ENCODE measurements around the gene MTIF2.
A peak's percentile ranks its signal among the peaks of the same experiment; 100 is the strongest.
"Not testable (repeated sequence)": the region's sequence is repeated elsewhere in the genome, so short reads cannot be mapped to it uniquely, and the experiment has no call there.

The MTIF2 gene

GRCh38 chr2:55268907-55269644, at the start of gene MTIF2:
Gene MTIF2, minus strand, starts transcription at chr2:55269231. Its CDS starts 5,373 bp downstream, at chr2:55263858.
- DNase-seq, result peak; percentile 95

GRCh38 chr2:55314985-55315384, 46.0 kb upstream of the MTIF2 start:
- DNase-seq, result no peak

GRCh38 chr2:55311444-55311870, 42.4 kb upstream of the MTIF2 start:
- peak; percentile 87 for DNase-seq

GRCh38 chr2:55309446-55309845, 40.4 kb upstream of the MTIF2 start:
- DNase-seq, result no peak

GRCh38 chr2:55302241-55302640, 33.2 kb upstream of the MTIF2 start:
- DNase-seq, result peak; percentile 75

GRCh38 chr2:55301277-55301676, 32.2 kb upstream of the MTIF2 start:
- DNase-seq, result no peak

GRCh38 chr2:55296393-55296792, 27.4 kb upstream of the MTIF2 start:
- no peak for DNase-seq

- no peak for DNase-seq
These were observed 14.1 kb upstream of the MTIF2 start for GRCh38 chr2:55283083-55283482.

GRCh38 chr2:55282110-55282917, 13.3 kb upstream of the MTIF2 start:
- DNase-seq, result peak; percentile 91

- DNase-seq, result not testable (repeated sequence)
These were observed 12.0 kb upstream of the MTIF2 start for GRCh38 chr2:55280851-55281546.

- not testable (repeated sequence) for DNase-seq
These were observed 10.9 kb upstream of the MTIF2 start for GRCh38 chr2:55279859-55280424.

- DNase-seq, result not testable (repeated sequence)
These were observed 10.3 kb upstream of the MTIF2 start for GRCh38 chr2:55279214-55279835.

GRCh38 chr2:55277310-55277709, 8.3 kb upstream of the MTIF2 start:
- DNase-seq, result no peak

GRCh38 chr2:55274346-55274745, 5.3 kb upstream of the MTIF2 start:
- not testable (repeated sequence) for DNase-seq

GRCh38 chr2:55269645-55269990, 587 bp upstream of the MTIF2 start:
- no peak for DNase-seq

- peak; percentile 20 for DNase-seq
These were observed 634 bp downstream of the MTIF2 start for GRCh38 chr2:55268288-55268906.

GRCh38 chr2:55259586-55259985, 9.4 kb downstream of the MTIF2 start:
- not testable (repeated sequence) for DNase-seq

- DNase-seq, result no peak
These were observed 16.2 kb downstream of the MTIF2 start for GRCh38 chr2:55252832-55253231.

GRCh38 chr2:55247025-55247424, 22.0 kb downstream of the MTIF2 start:
- DNase-seq, result no peak

- no peak for DNase-seq
These were observed 23.6 kb downstream of the MTIF2 start for GRCh38 chr2:55245411-55245810.

GRCh38 chr2:55242617-55243016, 26.4 kb downstream of the MTIF2 start:
- no peak for DNase-seq

GRCh38 chr2:55241582-55241981, 27.4 kb downstream of the MTIF2 start:
- DNase-seq, result not testable (repeated sequence)

Measured in activated CD4-positive, alpha-beta T cell treated with anti-CD3 and anti-CD28 coated beads, Interleukin-2, Interleukin-6, amounts not matched to agents 100 ng/mL and 50 ng/mL, durations not matched to agents 16 hours and 8 hours (primary cell).